MV-4-11 (cell line): ENCODE data around the gene PALLD.

Source experiments
- DNase-seq: peaks from one replicate; lab custom pipeline; 2025; lab: John Stamatoyannopoulos, UW

Gene PALLD

GRCh38 chr4:168560184-168561180 is 63.6 kb downstream of the PALLD start:
- DNase-seq, result no peak

- no peak for DNase-seq
Observed at GRCh38 chr4:168562041-168562571, 65.3 kb downstream of the PALLD start.

- DNase-seq, result no peak
Observed at GRCh38 chr4:168564023-168564422, 67.2 kb downstream of the PALLD start.

GRCh38 chr4:168565130-168565529 is 68.3 kb downstream of the PALLD start:
- no peak for DNase-seq

- DNase-seq, result no peak
Observed at GRCh38 chr4:168566726-168567125, 69.9 kb downstream of the PALLD start.

GRCh38 chr4:168569066-168569930 is 72.4 kb downstream of the PALLD start:
- no peak for DNase-seq

GRCh38 chr4:168569931-168570276 is 73.1 kb downstream of the PALLD start:
- no peak for DNase-seq

- DNase-seq, result no peak
Observed at GRCh38 chr4:168570466-168570865, 73.6 kb downstream of the PALLD start.

- no peak for DNase-seq
Observed at GRCh38 chr4:168572002-168572401, 75.2 kb downstream of the PALLD start.

GRCh38 chr4:168573870-168574269 is 77.0 kb downstream of the PALLD start:
- no peak for DNase-seq

GRCh38 chr4:168574581-168575295 is 77.9 kb downstream of the PALLD start:
- DNase-seq, result no peak

GRCh38 chr4:168575473-168575872 is 78.6 kb downstream of the PALLD start:
- no peak for DNase-seq

- DNase-seq, result no peak
Observed at GRCh38 chr4:168577624-168578023, 80.8 kb downstream of the PALLD start.

- no peak for DNase-seq
Observed at GRCh38 chr4:168580228-168580627, 83.4 kb downstream of the PALLD start.

- no peak for DNase-seq
Observed at GRCh38 chr4:168584321-168584771, 87.5 kb downstream of the PALLD start.

GRCh38 chr4:168585168-168586091 is 88.6 kb downstream of the PALLD start:
- peak; percentile 19 for DNase-seq

GRCh38 chr4:168586926-168587325 is 90.1 kb downstream of the PALLD start:
- DNase-seq, result no peak

- no peak for DNase-seq
Observed at GRCh38 chr4:168587411-168588125, 90.7 kb downstream of the PALLD start.

- no peak for DNase-seq
Observed at GRCh38 chr4:168588916-168589531, 92.2 kb downstream of the PALLD start.

- no peak for DNase-seq
Observed at GRCh38 chr4:168592676-168593075, 95.8 kb downstream of the PALLD start.
